Spleen (tissue), 7 donors: Measurements from ENCODE around the gene JCHAIN.

Source experiments
- CTCF ChIP-seq, 11 experiments: fragments of 200-600 bp in 7 of 11; fragments of 450-650 bp in 4 of 11; sonication (generic) in 4 of 11; IDR thresholded peaks in 8 of 11; conservative IDR thresholded peaks in 3 of 11; 1 replicate in 7 of 11; 2 replicates in 4 of 11; pipeline versions ENCODE4 v1.4.0 to v1.8.0; 2016 to 2021; ENCODE audit warnings: antibody characterized with exemption in 11 of 11, inconsistent platforms in 4 of 11, mild to moderate bottlenecking in 1 of 11
- POLR2AphosphoS5 ChIP-seq, 3 donors: sonication (generic); formaldehyde crosslinking; IDR thresholded peaks; one replicate each; pipeline ENCODE4 v1.5.1; 2017; ENCODE audit warnings: antibody characterized with exemption in 3 of 3
- donor health status: DM: no; HTN: no; CAD: no; lungs with moderate emphysema.
- donor health status: DM: no; HTN: no; CAD: no.
- donor health status: DM: no; HTN: no; CAD: no.

- TF ChIP-seq POLR2AphosphoS5 (IDR thresholded peaks at IDR 0.05) = no peak
- TF ChIP-seq CTCF (IDR thresholded peaks at IDR 0.05 in 8 of 11, conservative IDR thresholded peaks at IDR 0.05 in 3 of 11) = no peak
Measured at GRCh38 chr4:70667740-70668535, 1.6 kb upstream of the JCHAIN start.
